Epidermal melanocyte (primary cell): ENCODE measurements around the gene CTRB1.
"Not testable (repeated sequence)": the region's sequence is repeated elsewhere in the genome, so short reads cannot be mapped to it uniquely, and the experiment has no call there.

Experiments
- DNase-seq: peaks from one replicate; pipeline ENCODE4 v3.0.0; 2011; ENCODE audit warnings: low spot score; ENCODE audit not compliant: insufficient read length

The CTRB1 gene

DNA sequence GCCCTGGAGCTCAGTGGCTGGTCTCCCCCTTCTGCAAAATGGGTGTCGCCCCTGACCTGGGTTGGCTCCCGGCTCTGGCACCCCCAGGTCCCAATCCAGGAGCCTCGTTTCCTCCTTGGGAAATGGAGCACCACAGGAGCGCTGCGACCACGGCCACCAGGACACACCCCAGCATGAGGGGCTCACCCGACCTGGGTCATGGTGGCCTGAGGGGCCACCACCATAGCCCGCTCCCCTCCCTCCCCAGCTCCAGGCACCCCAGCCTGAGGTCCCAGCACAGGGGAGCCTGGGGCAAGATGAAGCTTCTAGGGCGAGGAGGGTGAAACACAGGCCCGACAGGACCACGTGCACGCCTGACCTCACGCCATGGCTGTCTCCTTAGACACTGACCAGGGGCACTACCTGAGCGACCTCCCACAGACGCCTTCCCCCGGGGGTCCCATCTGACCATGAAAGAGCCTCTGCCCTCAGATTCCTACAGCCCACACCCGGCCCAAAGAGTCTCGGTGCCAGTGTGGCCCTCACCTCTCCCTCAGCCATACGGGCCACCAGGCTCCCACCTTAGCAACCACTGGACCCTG lies 20.8 kb downstream of the CTRB1 start:
- no peak for DNase-seq

DNA sequence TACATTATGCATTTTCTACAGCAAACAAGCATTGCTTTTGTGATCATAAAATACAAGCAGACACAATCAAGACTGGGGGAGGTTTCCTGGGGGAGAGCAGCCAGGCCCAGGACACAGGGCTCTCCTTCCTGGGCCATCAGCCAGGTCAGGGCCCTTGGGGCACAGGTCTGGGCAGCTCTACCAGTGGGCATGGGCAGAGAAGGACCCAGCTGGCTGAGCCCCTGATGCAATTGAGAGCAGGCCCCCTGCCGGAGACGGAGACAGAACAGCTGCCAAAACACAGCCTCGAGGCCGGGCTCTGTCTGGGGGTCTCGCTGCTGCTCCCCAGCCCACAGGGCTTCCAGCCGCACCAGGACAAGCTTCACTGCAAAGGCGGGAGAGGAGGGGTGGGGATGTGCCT lies 21.8 kb downstream of the CTRB1 start:
- DNase-seq: not testable (repeated sequence)

DNA sequence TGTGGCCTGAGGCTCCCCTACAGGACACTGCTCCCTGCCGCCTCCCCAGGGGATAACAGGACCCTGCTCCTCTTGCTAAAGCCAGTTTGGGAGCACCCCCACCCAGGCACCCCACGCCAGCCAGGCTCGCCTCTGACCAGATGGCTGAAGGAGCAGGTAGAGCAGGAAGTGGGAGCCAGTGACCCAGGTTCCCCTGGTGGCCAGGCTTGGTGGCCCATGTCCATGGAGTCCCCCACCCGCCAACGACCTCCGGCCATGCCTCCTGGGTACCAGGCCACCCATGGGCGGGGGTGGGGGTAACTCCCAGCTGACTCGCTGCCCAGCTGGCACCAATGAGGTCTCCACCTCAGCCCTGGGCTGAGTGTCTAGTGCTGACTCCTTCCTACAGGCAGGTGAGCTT lies 22.6 kb downstream of the CTRB1 start:
- DNase-seq: no peak

DNA sequence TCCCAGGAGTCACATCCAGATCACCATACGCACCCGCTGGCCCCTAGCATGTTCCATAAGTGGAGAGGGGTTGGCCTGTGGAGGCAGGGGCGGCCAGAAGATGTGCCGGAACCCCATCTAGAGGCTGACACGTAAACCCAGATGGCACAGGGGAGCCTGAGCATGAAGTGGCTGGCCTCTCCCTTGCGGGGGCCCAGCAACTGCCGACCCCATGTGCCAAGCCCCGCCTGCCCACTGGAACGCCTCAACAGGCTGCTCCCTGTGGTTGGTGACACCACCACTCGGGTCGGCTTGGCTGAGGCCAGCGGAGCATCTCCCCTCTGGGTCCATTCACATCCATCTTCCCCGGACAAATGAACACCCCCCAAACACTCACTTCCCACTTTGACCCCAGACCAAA lies 23.2 kb downstream of the CTRB1 start:
- no peak for DNase-seq

DNA sequence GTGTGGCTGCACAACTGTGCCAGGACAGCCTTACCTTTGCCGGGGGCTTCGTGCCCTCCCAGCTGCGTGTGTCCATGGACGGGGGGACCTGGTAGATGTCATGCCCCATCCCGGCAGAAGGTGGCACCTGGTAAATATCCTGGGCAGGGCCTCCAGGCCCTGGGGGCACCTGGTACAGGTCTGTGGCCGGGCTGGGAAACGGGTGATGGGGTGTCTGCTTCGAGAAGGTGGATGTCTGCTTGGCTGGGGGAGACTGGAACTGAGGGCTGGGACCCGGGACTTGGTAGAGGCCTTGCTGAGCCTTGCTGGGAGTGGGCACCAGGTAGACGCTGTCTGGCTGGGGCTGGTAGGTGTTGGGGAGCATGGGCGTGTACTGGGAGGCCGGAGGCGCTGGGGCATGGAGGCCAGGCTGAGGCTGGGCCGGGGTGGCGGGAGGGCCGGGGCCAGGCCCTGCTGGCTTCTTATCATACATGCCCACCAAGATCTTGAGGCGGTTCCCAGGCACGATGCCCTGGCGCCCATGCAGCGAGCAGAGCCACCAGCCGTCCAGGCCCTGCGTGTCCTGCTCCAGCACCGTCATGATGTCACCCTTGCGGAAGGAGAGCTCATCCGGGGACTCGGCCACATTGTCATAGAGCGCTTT lies 23.8 kb downstream of the CTRB1 start:
- not testable (repeated sequence) for DNase-seq

DNA sequence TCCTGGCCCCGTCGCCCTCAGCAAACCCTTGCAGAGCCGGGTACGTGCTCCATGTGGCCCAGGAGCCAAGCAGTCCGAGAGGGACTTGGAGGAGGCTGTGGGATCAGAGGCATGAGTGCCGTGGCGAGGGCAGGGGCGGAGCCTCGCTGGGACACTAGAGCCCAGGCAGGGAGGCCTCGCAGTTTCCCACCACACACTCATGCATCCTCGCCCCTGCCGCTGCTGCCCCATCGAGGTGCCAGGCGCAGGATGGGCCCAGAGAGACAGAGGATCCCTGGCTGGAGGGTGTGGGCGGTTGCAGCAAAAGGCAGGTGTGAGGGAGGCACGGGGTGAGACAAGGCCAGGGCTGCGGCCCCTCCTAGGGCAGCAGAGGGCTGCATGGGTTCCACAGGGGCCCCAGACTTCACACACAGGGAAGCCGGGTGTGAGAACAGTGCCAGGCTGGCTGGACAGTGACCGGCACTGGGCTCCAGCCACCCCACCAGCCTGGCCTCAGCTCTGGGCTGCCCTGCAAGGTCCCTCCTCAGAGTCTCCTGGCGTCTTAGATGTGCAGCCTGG lies 25.0 kb downstream of the CTRB1 start:
- DNase-seq: no peak

DNA sequence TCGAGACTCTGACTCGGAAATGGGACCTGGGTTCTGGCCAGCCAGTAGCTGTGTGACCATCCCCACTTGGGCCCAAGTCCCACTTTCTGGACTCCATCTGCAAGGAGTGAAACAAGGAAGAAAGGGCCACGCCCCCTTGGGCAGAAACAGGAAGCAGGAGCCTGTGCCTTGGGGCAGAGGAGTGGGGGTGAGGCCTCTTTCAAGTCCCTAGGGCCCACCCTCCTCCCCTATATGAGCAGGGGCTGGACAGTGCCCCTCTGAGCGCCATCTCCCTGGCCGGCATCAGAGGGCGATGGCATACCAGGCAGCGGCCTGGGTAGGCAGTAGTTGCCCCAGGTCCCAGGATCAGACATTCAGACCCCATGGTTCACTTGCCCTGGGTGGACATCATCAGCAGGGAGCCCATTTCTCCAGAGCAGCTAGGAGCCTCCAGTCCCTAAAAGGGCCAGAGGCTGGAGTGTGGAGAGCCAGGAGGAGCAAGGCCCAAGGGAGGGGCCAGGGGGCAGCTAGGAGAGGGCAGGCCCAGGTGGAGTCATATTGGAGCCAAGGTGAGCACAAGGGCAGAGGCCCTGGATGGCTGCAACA lies 25.5 kb downstream of the CTRB1 start:
- DNase-seq: no peak

DNA sequence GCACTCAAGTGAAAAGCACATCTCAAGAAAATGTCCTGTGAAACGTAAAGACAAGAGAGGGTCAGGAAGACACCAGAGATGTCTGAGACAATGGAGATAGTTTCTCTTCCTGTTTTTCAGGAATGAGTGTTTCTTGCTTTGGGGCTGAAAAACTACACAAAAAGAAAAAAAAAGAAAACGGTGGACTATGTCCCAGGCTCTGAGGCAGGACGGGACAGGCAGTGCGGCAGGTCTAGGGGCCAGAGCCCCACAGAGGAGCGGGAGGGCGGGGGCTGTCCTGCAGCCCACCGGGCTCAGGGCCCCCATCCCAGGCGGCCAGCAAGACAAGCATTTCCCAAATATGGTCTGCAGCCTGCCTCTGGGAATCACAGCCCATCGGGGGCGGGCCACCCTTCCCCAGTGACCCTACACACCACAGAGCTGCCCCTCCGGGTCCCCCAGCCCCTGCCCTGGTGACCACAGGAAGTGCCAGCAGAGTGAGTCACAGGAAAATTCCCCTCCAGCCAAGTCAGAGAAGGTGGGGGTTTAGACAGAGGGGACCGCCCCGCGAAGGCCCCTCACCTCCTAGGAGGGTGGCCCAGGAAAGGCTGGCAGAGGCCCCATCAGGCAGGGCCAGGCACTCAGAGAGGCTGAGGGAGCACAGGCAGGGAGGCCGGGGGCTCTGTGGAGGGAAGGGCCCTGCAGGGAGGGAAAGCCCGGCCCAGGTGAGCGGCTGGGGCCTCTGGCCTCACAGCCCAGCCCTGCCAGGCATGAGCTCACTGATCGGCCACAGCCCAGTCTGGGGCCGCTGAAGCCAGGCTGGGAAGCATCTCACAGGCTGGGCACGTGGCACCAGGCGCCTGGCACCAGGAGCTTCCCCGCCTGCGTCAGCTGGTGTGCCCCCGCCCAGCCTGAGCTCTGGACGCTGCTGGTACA lies 26.3 kb downstream of the CTRB1 start:
- DNase-seq: peak; percentile 92

DNA sequence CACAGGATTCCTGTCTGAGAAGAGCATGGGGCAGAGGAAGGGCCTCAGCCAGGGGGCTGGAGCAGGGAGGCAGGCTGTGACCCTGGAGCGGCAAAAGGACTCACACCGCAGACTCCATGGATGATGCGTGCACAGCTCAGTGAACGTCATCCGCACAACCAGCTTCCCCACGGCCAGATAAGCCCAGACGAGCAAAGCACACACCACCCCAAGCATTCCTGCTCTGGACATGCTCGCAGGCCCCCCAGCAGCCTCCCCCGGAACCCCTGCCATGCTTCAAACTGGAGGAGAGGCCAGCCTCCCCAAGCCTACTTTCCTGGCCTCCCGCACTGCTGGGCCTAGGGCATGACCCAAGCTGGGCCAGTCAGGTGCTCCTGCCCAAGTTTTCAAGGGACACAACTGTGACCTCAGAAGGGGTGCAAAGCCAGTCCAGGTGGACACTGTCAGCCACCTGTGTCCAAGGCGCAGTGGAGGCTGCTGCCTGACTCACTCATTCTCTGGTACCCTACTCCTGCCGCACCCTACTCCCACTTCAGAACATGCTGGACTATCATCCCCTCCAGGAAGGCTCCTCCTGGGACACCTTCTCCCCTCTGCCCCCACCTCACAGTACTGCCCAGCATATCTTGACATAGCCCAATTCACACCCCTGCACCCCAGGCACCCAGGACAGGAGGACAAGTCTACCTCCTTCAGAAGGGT lies 27.9 kb downstream of the CTRB1 start:
- no peak for DNase-seq

DNA sequence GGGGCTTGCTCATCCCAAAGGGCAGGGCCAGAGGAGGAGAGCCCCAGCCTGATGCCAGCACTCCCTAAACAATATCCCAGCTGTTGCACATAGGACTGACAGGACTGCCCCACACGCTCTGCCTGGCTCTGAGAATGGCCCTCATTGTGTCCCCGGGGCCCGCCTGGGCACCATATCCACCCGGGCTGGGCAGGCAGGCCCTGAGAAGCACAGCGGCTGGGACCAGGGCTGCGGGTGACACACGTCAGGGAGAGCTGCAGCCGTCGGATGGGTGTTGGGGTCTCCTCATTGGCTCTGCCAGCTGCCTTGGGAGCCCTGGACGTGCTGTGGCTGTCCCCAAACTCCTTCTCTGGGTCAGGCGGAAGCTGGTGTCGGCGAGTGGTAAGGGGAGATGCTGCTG lies 28.5 kb downstream of the CTRB1 start:
- DNase-seq: no peak

DNA sequence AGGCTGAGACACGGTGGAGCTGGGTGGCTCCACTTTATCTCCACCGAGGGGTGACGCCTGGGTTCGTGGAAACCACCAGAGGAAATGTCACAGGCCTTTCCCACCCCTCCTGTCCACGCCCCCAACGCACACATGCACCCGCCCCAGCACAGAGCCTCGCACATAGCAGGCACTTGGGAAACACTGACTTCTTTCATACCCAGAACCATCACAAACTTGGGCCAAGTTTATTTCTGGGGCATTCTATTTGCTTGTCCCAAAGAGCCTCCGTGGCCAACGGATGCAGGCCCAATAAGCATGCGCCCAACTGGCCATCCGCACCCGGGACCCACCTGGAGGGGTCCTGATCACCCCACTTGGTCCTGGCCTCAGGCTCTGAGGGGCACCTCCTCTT lies 29.4 kb downstream of the CTRB1 start:
- peak; percentile 76 for DNase-seq

DNA sequence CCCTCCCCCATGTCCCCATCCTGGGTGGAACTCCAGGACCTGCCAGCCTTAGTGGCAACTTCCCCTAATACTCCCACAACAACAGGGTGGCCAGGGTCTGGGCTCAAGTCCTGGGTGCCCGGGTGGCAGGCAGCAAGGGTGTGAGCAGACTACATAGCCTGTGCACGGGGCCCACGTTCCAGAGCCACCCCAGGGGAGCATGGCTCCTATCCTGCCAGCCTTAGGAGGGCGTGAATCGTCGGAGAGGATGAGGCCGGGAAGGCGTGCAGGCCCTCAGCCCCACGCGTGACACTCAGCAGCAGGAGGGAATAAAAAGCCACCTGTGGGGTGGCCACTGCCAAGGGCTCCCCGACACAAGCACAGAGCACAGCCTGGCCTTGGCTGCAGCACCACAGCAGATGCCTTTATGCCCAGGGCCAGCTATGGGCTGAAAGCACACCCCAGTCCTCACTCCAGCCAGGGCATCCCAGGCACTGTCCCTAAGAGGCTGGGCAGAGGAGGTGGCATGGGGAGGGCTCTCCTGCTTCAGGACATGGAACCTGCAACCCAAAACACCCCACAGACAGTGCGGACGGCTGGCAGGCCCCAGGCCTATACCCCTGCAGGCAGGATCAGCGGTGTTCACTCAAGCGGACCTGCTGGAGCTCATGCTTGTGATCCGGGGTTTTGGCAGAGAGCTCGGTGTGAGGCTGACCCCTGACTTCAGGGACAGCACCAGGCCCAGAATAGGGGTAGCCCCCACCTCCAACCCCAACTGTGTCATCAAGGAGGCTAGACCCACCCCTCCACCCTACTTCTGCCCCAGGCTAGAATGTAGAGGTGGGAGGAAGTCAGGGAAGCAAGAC lies 30.0 kb downstream of the CTRB1 start:
- no peak for DNase-seq

DNA sequence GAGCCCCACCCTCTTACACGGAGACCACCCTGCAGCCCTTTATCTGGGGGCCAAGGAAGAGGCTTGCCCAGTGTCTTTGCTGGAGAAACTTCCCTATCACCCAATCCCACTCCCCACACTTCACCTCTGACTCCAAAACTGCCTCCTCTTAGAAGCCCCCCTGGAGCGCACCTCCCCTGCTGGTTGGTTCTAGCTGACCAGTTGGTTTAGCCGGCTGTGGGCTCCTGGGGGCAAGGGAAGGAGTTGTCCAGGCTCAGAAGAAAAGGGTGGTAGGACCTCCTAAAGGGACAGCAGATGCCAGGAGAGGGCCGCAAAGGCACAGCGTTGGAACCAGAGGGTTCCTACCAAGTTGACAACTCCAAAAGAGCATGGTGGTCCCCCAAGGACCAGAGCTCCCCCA lies 30.7 kb downstream of the CTRB1 start:
- DNase-seq: no peak

DNA sequence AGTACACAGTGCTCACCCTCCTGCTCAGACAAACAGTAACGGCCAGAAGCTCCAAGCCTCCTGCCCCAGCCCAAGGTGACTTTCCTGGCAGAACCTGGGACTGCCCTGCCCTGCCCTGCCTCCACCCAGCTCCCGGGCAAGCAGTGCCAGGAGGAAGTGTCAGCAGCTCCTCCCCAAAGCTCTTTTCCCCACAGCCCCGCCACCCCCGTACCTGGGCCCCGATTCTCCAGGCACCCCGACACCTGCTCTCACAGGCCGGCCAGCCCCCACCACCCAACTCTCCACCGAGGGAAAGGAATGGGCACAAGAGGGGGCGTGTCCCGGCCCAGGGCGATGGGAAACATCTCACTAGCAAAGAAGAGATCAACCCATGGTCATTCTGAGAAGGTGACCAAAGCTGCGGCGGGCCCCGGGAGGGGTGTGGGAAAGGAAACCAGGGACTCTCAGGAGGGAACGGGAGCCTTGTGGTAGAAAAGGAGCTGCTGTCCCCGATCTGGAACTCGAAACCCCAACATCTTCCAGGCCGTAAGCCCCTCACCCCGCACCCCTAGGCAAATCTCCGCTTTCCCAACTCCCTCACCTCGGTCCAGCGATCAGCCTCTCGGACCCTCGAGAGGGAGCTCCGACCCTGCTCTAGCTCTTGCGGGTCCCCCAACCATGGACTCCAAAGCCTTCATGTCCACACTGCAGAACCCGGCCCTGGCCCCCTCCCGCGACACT lies 31.5 kb downstream of the CTRB1 start:
- no peak for DNase-seq

DNA sequence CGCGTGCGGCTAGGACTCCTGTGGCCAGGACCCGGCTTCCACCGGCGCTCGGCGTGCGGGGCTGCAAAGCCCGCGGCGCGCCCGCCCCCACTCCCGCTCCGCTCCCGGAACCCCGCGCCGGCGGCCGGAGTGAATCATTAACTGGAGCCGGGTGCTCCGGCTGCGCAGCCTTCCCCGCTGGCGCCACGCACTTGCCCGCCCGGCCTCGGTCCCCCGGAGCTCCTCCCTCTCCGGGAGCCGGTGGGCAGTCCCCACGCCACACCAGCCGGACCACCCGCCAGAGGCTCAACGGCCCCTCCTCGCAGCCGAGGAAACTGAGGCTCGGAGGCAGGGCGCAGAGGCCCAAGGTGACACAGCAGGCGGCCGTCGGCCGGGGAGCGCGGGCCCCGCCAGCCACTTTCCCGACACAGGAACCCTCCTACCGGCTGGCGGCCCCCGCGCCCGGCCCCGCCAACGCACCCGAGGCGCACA lies 32.1 kb downstream of the CTRB1 start:
- no peak for DNase-seq

DNA sequence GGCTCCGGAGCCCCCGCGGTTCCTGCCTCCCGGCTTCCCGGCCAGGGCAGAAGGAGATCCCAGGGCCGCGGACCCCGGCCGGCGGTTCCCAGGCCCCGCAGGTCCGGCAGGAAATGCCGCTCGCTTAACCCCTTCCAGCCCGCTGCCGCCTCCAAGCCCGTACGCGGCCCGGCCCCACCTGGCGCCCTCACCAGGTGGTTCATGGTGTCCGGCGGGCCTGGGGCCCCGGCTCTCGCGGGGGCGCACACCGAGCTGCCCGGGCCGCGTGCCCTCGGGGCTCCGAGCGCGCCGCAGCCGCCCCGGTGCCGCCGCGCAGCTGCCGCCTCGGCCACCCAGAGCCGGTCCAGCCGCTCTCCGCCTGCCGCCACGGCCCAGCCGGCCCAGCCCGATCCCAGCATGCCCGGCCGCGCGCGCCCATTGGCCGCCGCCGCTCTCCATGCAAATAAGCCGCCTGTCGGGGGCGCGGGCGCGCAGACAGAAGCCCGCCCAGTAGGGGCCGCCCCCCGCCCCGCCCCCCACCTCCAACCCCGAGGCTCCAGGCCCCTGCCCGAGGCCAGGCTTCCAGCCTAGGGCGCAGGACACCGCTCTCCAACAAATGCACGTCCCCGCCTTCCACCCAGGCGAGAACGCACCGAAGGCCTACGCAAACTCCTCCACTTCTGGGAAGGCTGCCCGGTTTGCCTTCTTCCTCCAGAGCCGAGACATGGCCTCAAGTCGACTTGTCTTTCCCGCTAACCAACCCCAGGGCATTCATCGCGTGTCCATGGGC lies 32.7 kb downstream of the CTRB1 start, which contains the start of gene BCAR1:
TSS of gene BCAR1 (minus strand) at position 345 of the 769 bp plus-strand sequence. CDS start at position 203, 142 bp downstream.
- DNase-seq: peak; percentile 91

DNA sequence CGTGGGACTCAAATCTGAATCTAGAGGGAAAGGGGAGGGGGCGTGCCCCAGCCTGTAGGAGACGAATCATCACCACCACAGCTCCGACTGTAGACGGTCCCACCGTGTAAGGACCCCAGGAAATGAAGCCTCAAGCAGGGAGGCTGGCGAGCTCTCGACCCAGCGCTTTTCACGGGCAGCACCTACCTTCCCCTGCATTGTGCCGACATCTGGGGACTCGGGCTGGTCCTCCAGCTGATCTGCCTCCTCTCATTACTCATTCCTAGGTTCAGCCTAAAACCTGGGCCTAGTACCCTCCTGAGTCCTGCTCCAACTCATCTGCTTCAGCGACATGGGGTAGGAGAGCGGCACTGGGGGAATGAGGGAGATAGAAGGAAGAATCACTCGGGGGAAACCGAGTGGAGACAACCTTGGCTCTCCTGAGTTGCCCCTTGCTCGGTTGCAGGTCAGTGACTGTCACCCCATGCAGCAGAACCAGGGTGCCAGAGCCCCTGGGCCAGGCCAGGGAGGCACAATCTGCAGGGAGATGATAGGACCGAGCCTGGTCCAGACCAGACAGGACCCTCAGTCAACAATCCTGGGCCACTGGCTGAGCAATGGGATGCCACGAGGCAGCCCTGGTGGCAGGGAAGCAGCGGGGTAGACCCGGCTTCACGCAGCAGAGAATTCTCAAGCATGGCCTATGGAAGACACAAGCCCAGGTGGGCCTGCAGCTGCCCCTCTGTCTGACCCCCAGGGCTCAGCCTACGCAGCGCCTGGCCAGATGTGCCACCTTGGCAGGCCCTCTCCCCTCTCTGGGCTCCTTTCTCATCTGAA lies 33.5 kb downstream of the CTRB1 start:
- no peak for DNase-seq
